Neural progenitor cell (in vitro differentiated cells): ENCODE data around the gene C16orf54. TPM values are rescaled to one million over a fixed set of nuclear protein-coding genes. Genes with fewer than 3 reads are reported as not detected.
"Not testable (repeated sequence)": the region's sequence is repeated elsewhere in the genome, so short reads cannot be mapped to it uniquely, and the experiment has no call there.

Source experiments
- DNase-seq: peaks from one replicate; pipeline ENCODE4 v3.0.0-alpha.2; 2016; ENCODE audit warnings: low spot score
- H2AFZ ChIP-seq: fragments of 200-600 bp; sonication (generic); replicated peaks from 2 replicates; pipeline ENCODE4 v1.6.1; 2016; ENCODE audit warnings: antibody characterized with exemption
- H3F3A ChIP-seq: fragments of 200-600 bp; sonication (generic); 2 replicates; pipeline ENCODE4 v1.6.1; 2016; ENCODE audit warnings: antibody characterized with exemption, low read depth
- H3K27ac ChIP-seq: fragments of 200-600 bp; sonication (generic); 2 replicates; pipeline ENCODE4 v1.5.1; 2016; ENCODE audit warnings: mild to moderate bottlenecking
- H3K27me3 ChIP-seq: fragments of 200-600 bp; sonication (generic); 2 replicates; pipeline ENCODE4 v1.6.1; 2016; ENCODE audit warnings: mild to moderate bottlenecking, moderate library complexity
- H3K36me3 ChIP-seq: fragments of 200-600 bp; sonication (generic); 2 replicates; pipeline ENCODE4 v1.5.1; 2016
- H3K4me1 ChIP-seq: fragments of 200-600 bp; sonication (generic); 2 replicates; pipeline ENCODE4 v1.6.1; 2016; ENCODE audit warnings: mixed run types
- H3K4me2 ChIP-seq: fragments of 200-600 bp; sonication (generic); 2 replicates; pipeline ENCODE4 v1.6.1; 2016
- H3K4me3 ChIP-seq: fragments of 200-600 bp; sonication (generic); 2 replicates; pipeline ENCODE4 v1.5.1; 2016
- H3K79me2 ChIP-seq: fragments of 200-600 bp; sonication (generic); 2 replicates; pipeline ENCODE4 v1.6.1; 2016; ENCODE audit warnings: low read depth
- H3K9ac ChIP-seq: fragments of 200-600 bp; sonication (generic); 2 replicates; pipeline ENCODE4 v1.6.1; 2016
- H3K9me3 ChIP-seq: fragments of 200-600 bp; sonication (generic); 2 replicates; pipeline ENCODE4 v1.5.1; 2016; ENCODE audit warnings: low read depth
- H4K20me1 ChIP-seq: fragments of 200-600 bp; sonication (generic); 2 replicates; pipeline ENCODE4 v1.6.1; 2016; ENCODE audit warnings: low read depth
- H3K27ac Mint-ChIP-seq: 3 replicates; pipeline ENCODE4 v1.8.0; 2021; ENCODE audit warnings: mixed read lengths
- H3K27me3 Mint-ChIP-seq: 2 replicates; pipeline ENCODE4 v1.8.0; 2022; ENCODE audit warnings: low read depth, mild to moderate bottlenecking, inconsistent platforms, moderate library complexity, mixed read lengths; ENCODE audit not compliant: insufficient read depth
- H3K36me3 Mint-ChIP-seq: 3 replicates; pipeline ENCODE4 v1.8.0; 2021; ENCODE audit warnings: mixed read lengths
- H3K4me1 Mint-ChIP-seq: 3 replicates; pipeline ENCODE4 v1.8.0; 2021; ENCODE audit warnings: mixed read lengths
- H3K4me3 Mint-ChIP-seq: 3 replicates; pipeline ENCODE4 v1.8.0; 2021; ENCODE audit warnings: mild to moderate bottlenecking, moderate library complexity, mixed read lengths
- H3K9me3 Mint-ChIP-seq: 3 replicates; pipeline ENCODE4 v1.8.0; 2020; ENCODE audit warnings: mixed read lengths
- CTCF ChIP-seq: fragments of 200-600 bp; sonication (generic); IDR thresholded peaks from 2 replicates; pipeline ENCODE4 v1.5.1; 2017; ENCODE audit warnings: antibody characterized with exemption, mild to moderate bottlenecking
- EZH2 ChIP-seq: fragments of 200-600 bp; sonication (generic); IDR thresholded peaks from 2 replicates; pipeline ENCODE4 v1.6.1; 2017; ENCODE audit warnings: antibody characterized with exemption, mild to moderate bottlenecking, moderate library complexity
- EZH2phosphoT487 ChIP-seq: fragments of 200-600 bp; sonication (generic); IDR thresholded peaks from 2 replicates; pipeline ENCODE4 v1.6.1; 2017; ENCODE audit warnings: antibody characterized with exemption
- total RNA-seq: library from RNA; depleted of rRNA; stranded (reverse); fragments of >200 nt; gene quantifications from 2 replicates; pipeline ENCODE4 v1.2.3, GENCODE V29; 2015; ENCODE audit warnings: low replicate concordance

The C16orf54 gene
- total RNA-seq, 1 donor from 2014 or later = not detected

- Mint-ChIP-seq H3K4me3 (no peak overlapping the region), H3K27ac (no peak overlapping the region), H3K36me3 (peaks cover 21% of the 10 kb centered on the region), H3K9me3 (peaks cover 29% of the 10 kb centered on the region), H3K4me1 (peaks cover 6% of the 10 kb centered on the region), H3K27me3 (peaks cover 14% of the 10 kb centered on the region)
- H3K9ac ChIP-seq = no peak overlapping the region
- no peak overlapping the region for H2AFZ ChIP-seq
- H3K36me3 ChIP-seq = no peaks in the 10 kb centered on the region
- DNase-seq = no peak
- no peak overlapping the region for H3K27ac ChIP-seq
- TF ChIP-seq EZH2phosphoT487 = no peak
- no peak for TF ChIP-seq EZH2
- no peak for TF ChIP-seq CTCF
- H3K4me1 ChIP-seq = no peaks in the 10 kb centered on the region
- H3K79me2 ChIP-seq = peaks cover 43% of the 10 kb centered on the region
- H3K4me3 ChIP-seq = no peak overlapping the region
- peaks cover 16% of the 10 kb centered on the region for H3F3A ChIP-seq
- H3K4me2 ChIP-seq = no peak overlapping the region
- no peaks in the 10 kb centered on the region for H3K9me3 ChIP-seq
- H3K27me3 ChIP-seq = no peaks in the 10 kb centered on the region
- H4K20me1 ChIP-seq = peaks cover 5% of the 10 kb centered on the region
Observed at GRCh38 chr16:29694384-29695195, 51.2 kb downstream of the C16orf54 start.

DNA sequence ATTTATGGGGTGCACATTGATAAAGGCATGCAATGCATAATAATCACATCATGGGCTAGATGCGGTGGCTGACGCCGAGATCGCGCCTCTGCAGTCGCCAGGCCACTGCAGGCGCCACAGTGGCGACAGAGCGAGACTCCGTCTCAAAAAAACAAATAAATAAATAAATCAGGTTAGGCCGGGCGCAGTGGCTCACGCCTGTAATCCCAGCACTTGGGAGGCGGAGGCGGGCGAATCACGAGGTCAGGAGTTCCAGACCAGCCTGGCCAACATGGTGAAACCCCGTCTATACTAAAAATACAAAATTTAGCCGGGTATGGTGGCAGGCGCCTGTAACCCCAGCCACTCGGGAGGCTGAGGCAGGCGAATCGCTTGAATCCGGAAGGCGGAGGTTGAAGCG lies 53.2 kb downstream of the C16orf54 start:
- peaks cover 63% of the 10 kb centered on the region for H3K79me2 ChIP-seq
- Mint-ChIP-seq H3K36me3 (peaks cover 21% of the 10 kb centered on the region), H3K9me3 (peaks cover 14% of the 10 kb centered on the region)
- not testable (repeated sequence) for H3K27me3 Mint-ChIP-seq, H3K27me3 ChIP-seq, DNase-seq, H3K4me3 Mint-ChIP-seq, H2AFZ ChIP-seq, H3K27ac Mint-ChIP-seq, H3K4me3 ChIP-seq, H3K27ac ChIP-seq, H3K4me1 Mint-ChIP-seq, H4K20me1 ChIP-seq, H3F3A ChIP-seq, H3K36me3 ChIP-seq, H3K4me2 ChIP-seq, H3K9ac ChIP-seq, H3K4me1 ChIP-seq, H3K9me3 ChIP-seq

Other genes with a start within 250 kb of the C16orf54 start
- gene NPIPB12, start 239.6 kb downstream of the C16orf54 start, total RNA-seq = 17.0 and 28.2 TPM in 2 replicates
- 0.02 and 0.25 TPM in 2 replicates for gene SPN, start 82.7 kb downstream of the C16orf54 start, total RNA-seq
- gene QPRT, start 66.8 kb downstream of the C16orf54 start, total RNA-seq = 49.6 and 112 TPM in 2 replicates
- gene ZG16, start 32.3 kb upstream of the C16orf54 start, total RNA-seq = not detected in 2 replicates
- 173 and 275 TPM in 2 replicates for gene KIF22, start 44.8 kb upstream of the C16orf54 start, total RNA-seq
- gene MAZ, start 60.5 kb upstream of the C16orf54 start, total RNA-seq = 120 and 220 TPM in 2 replicates
- 23.5 and 71.4 TPM in 2 replicates for gene PRRT2, start 66.2 kb upstream of the C16orf54 start, total RNA-seq
- gene PAGR1, start 70.2 kb upstream of the C16orf54 start, total RNA-seq = 47.2 and 88.3 TPM in 2 replicates
- 2.4 and 4.4 TPM in 2 replicates for gene MVP, start 74.5 kb upstream of the C16orf54 start, total RNA-seq
- gene CDIPT, start 117.2 kb upstream of the C16orf54 start, total RNA-seq = 21.0 and 61.7 TPM in 2 replicates
- gene SEZ6L2, start 153.6 kb upstream of the C16orf54 start, total RNA-seq = 11.7 and 31.5 TPM in 2 replicates
- gene ASPHD1, start 154.5 kb upstream of the C16orf54 start, total RNA-seq = 0.97 and 4.5 TPM in 2 replicates
- 3.9 and 12.0 TPM in 2 replicates for gene KCTD13, start 180.2 kb upstream of the C16orf54 start, total RNA-seq
- gene TMEM219, start 216.1 kb upstream of the C16orf54 start, total RNA-seq = 50.7 and 123 TPM in 2 replicates
- gene TAOK2, start 227.9 kb upstream of the C16orf54 start, total RNA-seq = 13.8 and 49.9 TPM in 2 replicates
- gene HIRIP3, start 249.6 kb upstream of the C16orf54 start, total RNA-seq = 4.7 and 14.1 TPM in 2 replicates